ENCODE results near the gene FNBP1L.

DNA sequence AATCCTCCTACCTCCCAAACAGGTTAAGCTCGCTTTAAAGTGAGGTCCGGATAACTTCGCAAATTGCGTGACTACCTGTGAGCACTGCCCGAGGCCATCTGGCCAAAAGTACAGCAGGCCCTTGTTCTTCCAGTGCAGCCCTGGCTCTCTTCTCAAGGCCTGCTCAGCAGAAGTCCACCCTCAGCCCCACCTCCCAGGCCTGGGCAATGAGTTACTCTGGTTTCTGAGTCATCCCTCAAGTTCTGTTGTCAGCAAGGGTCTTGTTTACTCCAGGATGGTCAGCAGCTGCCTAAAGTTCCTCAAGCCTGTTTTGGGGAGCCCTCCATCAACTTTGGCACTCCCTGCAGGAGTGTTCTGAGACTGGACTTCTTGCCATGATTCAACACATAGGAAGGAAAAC lies 132.0 kb downstream of the FNBP1L start:
- TF ChIP-seq, protein P1, sequence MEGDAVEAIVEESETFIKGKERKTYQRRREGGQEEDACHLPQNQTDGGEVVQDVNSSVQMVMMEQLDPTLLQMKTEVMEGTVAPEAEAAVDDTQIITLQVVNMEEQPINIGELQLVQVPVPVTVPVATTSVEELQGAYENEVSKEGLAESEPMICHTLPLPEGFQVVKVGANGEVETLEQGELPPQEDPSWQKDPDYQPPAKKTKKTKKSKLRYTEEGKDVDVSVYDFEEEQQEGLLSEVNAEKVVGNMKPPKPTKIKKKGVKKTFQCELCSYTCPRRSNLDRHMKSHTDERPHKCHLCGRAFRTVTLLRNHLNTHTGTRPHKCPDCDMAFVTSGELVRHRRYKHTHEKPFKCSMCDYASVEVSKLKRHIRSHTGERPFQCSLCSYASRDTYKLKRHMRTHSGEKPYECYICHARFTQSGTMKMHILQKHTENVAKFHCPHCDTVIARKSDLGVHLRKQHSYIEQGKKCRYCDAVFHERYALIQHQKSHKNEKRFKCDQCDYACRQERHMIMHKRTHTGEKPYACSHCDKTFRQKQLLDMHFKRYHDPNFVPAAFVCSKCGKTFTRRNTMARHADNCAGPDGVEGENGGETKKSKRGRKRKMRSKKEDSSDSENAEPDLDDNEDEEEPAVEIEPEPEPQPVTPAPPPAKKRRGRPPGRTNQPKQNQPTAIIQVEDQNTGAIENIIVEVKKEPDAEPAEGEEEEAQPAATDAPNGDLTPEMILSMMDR (IDR thresholded peaks at IDR 0.05) = no peak
- no peak for TF ChIP-seq POLR2A (IDR thresholded peaks at IDR 0.05)

Data from testis (tissue), 2 donors.